Kasumi-1 (cell line): ENCODE measurements around the gene GABRB3.

ENCODE experiments used
- DNase-seq, 2 experiments: peaks; one replicate each; lab custom pipeline; 2025; lab: John Stamatoyannopoulos, UW

GABRB3 gene

DNA sequence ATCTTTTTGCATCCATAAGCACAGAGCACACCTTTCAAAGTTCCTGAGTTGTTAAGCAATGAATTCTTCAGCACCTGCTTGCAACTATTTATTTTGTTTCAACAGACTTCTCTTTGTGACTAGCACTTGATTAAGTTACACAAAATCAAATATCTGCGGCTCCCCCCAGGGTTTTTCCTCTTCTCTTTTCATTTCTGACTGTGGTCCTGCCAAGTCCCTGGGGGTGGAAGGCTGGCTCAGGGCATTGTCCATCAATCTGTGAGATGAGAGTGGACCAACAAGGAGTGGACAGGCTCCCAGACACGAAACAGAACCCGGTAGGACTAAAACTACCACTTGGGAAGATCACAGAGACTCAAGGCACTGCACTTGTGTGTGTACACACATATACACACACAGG, 96.8 kb downstream of the GABRB3 start:
- DNase-seq, result no peak

DNA sequence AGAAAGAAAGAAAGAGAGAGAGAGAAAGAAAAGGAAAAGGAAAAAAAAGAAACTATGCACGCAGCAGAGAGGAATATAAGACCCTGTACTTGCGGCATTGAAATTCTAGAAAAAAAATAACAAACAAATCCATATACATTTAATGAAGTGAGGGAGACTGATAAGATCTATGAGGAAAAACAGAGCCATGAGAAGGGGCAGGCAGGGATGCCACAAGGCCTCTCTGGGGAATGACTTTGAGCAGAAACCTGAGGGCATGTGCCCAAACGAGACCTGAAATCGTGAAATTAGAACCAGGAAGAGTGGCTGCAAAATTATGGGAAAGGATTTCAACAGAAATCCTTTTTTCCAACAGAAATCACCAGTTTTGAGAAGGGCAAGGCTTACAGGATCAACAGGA, 98.4 kb downstream of the GABRB3 start:
- DNase-seq, result no peak

DNA sequence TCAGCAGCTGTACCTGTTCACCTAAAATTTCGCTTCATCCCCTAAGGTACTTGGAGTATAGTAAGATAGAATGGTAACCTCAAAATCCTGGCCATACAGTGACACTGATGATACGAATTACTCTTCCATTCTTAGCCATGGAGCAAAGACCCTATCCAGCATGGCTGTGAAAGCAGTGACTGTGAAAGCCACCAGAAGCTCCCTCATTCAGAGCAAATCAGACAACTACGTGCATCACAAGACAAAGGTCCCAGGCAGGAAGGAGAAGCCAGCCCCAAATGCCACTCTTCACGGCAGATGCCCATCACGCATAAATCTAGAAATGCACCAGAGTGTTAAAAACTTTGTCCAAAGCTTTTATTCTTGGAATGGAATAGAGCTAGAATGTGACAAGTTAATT, 99.4 kb downstream of the GABRB3 start:
- DNase-seq, result no peak

DNA sequence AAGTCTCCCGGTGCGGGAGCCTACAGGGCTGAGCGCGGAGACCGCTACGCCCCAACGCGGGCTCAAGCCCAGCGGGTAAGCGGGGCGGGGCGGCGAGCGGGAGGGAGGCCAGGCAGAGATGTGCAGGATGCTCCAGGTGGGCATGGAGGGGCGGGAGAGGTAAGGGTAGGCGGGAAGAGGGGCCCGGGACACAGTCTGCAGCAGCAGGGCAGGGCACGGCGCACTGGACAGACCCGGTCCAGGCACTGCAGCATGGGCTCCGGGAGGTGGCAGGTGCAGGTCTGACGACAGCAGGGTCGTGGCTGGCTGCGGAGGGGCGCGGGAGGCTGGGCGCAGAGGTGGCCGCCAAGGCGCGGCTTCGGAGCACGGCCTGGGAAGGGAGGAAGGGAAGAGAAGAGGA, 102.8 kb downstream of the GABRB3 start:
- no peak for DNase-seq

DNA sequence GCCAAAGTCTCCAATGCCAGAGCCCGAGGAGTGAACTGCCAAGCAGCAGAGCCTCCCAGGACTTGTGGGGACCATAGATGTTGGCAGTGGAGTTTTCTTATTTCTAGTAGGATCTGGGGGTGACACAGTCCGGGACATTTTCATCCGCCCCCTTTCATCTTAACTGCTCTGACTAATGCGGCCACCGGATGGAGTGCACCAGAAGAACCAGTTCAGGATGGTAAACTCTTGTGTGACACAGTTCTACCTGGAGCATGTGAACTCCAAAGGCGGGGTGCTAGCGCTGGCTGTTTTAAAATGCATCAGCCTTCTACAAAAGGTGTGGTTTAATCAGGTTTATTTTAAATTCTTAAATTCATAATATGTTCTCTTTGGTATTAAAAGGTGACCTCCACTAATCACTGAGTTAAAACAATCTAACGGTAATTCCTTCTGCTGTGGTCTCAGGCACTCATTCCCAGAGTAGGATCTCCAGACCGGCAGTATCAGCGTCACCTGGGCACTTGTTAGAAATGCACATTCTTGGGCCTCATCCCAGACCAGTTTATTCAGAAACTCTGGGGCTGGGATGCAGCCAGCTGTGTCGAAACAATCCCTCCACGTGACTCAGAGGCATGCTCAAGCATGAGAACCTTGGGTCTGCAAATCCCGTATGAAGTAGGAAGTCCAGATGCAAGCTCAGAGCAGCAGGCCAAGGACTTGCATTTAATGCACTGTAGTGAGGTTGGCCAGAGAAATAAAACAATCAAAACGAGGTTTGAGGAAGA, 105.5 kb downstream of the GABRB3 start:
- no peak for DNase-seq

DNA sequence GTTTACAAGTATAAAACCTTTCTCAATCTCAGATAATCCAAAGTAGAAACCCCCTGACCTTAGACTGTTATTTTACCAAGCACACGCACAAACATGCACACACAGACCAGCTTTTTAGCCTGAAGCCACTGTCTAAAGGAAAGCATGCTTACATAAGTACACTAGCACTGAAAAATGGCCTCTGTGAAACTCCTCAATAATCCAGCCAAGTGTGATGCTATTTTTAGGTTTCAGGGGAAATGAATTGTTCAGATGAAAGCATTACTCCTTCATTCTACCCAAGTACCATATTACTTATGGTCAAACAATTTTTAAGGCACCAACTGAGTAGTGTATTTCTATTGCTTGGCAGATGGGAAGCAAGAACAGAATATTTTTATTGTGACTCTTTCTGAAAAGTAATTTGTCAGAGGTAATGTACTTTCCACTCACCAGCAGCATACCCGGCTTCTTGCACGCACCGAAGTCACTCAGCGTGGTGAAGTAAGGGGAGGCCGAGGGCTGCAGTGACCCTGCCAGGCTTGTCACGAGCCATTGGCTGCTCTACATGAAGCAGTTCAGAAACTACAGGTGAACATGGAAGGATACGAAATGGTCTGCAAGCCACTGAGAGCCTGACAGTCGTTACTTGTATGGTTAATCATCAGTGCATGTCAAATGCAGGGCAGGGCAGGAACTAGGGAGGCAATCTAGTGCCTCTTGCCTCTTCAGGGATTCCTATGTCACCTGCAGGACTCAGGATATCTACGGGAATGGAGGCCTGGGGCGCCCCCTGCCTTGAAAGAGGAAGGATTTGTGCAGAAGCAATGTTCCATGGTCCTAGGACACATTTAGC, 106.7 kb downstream of the GABRB3 start:
- DNase-seq, result no peak

DNA sequence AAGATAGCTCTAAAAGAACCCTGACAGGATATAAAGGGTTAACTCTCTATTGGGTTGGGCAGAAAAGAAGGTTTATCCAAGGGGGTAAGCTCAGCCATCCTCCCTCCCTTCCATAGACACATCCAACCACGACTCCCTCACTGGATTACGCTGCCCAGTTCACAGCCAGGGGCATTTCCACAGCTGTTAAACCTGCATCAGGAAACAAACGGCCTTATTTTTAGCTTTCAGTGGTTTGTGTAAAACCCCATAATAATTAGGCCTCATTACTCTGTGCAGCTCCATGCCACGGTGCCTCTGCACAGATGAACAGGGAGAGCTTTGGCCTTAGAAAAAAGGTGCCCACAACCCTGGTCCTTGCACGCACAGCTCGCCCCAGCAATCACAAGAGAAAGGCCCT, 110.6 kb downstream of the GABRB3 start:
- no peak for DNase-seq

DNA sequence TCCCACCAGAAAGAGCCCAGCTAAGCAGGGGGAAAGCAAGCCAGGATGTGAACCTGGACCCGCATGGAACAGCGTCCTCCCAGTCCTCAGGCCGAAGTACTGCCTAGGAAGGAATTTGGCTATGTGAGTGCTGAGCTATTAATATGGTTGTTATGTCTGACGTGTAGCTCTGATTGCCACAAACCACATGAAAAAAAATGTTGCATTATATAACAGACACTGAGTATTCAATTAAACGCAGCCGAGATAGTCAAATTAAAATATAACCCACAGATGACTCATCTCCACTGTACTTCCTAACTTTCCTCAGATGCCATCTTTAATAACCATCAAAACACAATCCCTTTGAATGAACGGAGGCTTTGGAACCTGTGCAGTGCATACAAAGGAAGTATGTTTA, 111.1 kb downstream of the GABRB3 start:
- no peak for DNase-seq

DNA sequence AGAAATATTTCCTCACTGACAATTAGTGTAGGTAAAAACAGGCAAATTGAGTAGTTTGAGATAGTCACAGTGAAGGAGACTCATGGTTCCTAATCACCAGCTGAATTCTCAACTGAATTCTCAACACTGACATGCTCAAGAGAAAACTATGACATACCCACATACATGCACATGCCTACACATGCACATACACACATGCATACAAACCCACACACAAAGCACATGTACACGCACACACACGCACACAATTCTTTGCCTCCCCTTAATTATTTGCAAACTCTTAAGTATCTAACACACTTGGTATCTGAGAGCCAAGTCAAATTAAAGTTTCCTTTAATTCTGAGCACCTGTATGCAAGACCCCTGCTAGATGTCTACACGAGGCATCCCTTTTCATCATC, 111.8 kb downstream of the GABRB3 start:
- DNase-seq, result no peak

DNA sequence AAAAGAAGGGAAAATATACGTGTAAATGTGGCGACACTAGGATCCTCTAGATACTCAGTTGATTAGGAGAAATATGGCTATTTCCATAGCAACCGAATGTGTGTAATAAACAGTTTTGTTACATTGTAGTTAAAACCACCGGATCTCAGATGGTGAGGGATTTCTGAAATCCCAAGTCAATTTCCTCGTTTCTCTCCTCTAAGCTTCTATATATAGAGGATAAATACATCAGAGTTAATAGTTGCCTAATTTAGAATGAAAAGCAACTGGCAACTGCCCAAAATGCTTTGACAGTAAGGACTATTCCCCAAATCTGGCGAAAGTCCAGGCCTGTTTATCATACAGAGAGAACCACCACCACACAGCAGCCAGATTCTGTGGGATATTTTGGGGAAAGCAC, 112.6 kb downstream of the GABRB3 start:
- DNase-seq, result no peak

DNA sequence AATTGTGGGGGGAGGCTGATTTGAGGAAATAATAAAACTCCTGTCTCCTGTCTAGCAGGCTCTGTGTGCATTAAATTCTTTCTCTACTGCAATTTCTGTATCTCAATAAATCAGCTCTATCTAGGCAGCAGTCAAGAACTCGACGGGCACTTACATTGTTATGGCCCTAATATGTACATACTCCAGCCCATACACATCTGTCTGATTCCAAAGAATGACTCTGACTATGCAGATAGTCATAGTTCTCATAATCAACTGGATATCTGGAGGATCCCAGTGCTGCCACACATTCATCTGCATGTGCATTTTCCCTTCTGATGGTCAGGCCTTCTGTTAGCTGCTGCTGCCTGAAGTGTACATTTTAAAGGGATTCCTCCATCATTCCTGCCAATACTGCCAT, 114.6 kb downstream of the GABRB3 start:
- DNase-seq, result no peak

DNA sequence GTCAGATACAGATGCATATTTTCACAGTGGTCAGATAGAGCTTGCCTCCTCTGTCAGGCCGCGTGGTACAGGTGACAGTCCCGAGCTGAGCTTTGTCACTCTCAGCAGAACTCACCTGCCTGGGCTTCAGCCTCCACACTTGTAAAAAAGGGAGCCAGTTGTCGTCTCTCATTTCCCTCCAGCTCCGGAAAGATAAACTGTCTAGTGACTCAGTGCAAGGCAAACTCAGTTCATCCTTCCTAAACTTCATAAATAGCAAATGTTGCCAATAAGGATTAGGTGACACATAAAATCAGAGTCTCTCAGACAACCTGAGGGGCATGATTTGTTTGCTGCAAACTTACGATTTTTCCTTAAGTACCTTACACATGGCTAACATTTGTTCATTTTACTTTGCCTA, 116.8 kb downstream of the GABRB3 start:
- DNase-seq, result no peak

DNA sequence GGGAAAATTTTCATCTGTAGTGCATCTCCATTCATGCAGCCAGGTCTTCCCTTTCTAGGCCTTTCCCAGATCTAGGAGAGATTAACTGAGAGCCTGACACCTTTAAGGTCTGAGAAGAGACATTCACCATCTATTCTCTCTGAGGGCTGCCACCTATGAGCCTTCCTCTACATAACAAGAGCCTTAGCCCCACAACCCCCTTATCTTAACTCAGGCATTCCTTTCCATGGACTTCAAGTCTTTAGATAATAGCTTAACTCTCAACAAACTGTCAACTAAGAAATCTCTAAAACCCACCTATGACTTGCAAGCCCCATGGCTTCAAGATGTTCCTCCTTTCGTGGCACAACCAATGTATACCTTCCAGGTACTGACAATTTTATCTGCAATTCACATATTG, 121.0 kb downstream of the GABRB3 start:
- DNase-seq, result no peak

DNA sequence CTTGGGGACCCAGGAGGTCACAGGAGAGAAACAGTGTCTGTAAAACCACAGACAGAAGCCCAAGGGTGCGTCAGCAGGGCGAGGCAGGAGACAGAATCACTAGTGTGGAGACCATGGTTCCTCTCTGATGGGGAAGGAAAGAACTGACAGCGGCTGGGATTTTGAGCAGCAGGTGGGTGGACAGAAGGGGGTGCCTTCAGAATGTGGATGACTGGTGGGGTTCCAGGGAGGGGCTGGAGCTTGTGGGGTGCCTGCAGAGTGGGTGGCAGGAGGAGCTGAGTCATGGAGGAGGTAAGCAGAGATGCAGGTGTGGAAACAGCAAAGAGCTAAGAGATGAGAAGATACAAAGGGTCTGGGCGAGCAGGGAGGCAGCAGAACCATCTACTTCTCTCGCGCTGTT, 124.2 kb downstream of the GABRB3 start:
- DNase-seq, result no peak

DNA sequence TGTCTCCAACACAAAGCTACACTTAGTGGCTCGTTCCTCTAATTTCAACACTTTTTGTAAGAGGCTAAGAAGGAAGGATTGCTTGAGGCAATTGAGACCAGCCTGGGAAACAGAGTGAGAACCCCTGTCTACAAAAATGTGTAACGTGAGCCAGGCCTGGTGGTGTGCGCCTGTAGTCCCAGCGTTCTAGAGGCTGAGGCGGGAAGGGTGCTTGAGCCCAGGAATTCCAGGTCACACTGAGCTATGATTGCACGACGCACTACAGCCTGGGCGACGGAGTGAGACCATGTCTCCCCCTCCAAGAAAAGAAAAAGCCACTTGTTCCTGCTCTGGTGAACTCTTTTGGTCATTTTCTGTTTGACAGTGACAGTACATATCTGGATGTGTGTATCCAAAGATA, 127.9 kb downstream of the GABRB3 start:
- no peak for DNase-seq

DNA sequence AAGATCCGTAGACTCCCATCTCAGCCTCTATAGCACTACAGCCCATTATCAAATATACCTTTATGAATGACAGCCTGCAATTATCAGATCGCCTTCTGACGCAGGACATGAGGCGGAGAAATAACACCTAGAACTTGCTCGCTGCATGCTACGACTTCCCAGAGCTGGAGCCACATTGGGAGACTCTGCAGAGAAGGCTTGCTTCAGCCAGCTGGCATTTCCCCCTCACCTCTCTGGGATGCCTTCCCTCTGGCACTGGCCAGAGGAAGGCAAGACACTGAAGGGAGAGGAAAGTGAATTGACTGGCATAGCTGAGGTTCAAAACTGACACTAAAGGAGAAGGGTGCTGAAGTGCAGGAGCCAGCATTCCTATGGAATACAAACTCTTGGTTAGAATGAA, 131.7 kb downstream of the GABRB3 start:
- DNase-seq, result no peak

DNA sequence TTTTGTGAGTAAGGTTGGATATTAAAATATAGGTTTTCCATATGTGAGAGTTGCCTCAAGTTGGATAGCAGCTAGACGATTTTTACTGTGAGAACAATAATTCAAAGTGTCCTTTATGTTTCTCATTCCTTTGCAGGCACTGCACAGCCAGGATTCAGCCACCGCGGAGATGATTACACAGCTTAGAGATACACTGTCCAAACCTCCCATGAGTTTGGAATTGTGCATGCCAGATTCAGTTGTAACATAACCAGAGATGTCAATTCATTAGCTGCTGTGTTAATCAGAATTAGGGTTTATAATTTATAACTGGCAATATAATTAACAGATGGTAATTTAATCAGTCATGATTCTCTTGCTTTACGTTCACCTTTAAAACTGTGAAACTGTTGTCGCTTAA, 132.3 kb downstream of the GABRB3 start:
- no peak for DNase-seq

DNA sequence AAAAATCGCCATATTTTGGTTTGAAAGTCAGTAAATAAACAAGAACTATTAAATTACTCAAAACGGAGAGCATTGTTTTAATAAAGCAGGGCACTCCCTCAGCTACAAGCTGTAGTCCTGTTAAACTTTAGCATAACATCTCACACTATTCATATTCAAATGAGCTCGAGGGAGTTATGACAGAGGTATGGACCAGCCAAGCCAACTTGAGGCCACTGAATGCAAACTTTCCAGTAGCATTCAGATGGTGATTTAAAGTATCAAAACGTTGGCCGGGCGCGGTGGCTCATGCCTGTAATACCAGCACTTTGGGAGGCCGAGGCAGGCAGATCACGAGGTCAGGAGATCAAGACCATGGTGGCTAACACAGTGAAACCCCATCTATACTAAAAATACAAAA, 132.9 kb downstream of the GABRB3 start:
- no peak for DNase-seq

DNA sequence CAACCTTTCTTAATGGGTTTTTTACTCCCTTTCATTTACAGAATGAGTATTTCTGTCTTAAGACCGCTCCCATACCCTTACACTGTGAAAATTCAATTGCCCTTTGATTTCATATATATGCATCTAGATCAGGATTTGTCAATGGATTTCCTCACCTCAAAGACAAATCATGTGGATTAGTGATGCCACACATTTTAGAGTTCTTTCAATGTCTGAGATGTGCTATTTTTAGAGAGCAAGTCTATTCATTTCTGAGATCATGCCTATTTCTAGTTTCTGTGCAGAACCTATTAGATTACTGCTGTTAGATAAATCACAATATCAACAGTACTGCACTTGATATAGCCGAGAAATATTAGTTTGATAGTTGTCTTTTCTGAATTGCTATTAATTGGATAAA, 137.3 kb downstream of the GABRB3 start:
- DNase-seq, result no peak

DNA sequence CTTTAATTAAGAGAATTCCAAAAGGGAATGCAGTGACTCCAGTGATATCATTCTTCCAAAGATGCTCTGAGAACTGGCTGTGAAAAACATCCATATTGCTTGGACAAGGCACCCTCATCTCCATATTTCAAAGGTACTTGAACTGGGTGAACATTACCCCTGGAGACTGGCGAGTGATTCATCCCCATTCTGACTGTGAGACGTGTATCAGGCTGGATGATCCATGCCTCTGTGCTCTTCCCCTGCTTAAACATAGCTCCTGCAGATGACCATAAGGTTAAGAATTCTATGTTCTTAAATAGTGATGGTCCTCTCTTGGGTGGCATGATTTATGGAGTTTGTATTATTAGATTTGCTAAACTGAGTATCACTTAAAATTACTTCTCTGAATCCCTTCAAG, 137.8 kb downstream of the GABRB3 start:
- no peak for DNase-seq

DNA sequence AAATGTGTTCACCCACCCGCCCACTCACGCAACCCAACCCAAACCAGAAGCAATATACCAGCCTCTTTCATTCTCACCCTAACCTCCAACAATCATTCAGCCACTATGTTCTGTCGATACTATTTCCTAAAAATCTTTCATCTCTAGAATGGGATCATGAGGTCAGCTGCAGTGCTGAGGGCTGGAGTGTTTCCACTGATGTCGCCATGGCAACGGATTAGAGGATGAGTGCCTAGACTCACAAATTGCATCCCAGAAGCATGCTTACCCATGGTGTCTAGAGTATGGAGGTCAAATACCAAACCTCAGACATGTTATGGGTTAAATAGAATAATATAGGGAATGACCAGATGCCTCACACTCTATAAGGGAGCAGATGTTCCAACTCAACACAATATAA, 138.5 kb downstream of the GABRB3 start:
- DNase-seq, result no peak

DNA sequence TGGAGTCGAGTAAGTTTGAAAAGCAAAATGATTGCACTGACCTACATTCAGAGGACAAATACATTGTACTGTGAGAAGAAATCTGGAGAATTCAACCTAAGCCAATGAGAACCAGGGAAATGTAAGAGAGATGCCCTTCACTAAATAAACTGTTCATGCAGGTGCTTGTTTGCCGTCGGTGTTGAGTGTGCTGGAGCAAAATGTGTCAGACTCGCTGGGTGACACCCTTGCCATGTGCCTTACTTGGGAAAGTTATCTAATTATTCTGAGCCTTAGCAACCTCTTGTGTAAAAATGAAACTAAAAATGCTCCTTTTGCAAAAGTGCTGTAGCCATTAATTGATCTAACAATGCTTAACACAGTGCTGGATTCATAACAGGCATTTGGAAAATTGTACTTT, 140.4 kb downstream of the GABRB3 start:
- no peak for DNase-seq

DNA sequence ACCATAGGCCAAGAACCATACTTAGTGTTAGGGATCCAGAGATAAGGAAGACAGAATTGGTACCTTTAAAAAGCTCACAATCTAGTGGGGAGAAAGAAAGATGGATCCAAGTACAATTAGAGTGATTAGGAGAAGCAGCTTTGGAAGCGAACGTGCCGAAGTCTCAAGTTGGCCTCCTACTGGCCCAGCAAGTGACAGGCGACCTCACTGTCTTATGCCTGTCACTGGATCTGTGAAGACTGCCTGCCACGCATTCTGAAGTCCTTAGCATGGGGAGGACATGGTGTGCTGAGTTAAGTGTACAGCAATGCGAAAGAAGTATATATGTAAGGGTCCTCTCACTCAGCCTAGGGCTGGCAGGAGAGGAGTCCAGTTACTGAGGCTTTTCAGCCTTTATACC, 141.0 kb downstream of the GABRB3 start:
- no peak for DNase-seq

DNA sequence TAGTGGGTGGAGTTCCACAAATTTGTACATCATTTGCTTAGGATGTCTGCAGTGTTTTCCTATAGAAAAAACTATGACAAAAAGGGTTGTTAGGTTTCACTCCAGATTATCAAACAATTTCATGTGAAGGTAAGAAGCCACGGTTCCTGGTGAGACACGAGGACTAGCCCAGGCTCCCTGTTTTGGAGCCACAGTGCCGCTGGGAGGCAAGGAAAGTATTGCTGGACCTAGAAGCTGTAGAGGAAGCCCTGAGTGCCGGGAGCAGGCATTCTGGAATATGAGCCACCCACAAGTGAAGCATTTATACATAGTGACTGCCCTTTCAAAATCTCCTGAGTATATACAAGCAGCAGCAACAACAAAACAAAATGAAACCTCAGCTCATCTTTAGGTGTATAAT, 142.0 kb downstream of the GABRB3 start:
- no peak for DNase-seq
